Measurements from ENCODE around the gene LSAMP.

DNA sequence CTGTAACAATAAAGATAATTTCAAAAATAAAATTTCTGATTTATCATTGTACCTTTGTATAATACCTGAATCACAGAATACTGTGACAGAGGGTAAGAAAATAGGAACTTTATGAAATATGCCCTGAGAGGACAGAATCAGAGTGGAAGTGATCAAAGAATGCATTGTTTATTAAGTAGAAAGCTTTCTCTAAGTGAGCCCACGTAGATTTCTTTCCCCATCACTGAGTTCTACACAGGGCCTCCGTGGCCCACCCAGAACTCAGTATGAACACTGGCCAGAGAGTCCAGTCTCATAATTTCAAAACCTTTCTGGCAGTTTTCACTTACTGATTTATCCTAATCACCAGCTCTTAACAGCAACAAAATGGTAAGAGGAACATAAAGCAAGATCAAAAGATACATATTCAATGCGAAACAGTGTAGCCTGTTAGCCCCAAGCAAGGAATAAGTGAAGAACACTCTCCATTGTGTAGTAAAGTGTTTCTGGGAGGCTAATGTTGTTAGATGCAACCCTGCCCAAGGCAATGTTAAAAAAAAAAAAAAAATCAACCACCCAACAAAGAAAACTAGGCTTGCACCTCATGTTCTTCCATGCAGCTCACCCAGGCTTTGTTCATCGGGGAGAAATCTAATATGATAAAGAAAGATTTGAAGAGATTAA is 341.3 kb downstream of the LSAMP start:
- TF ChIP-seq, protein P1, sequence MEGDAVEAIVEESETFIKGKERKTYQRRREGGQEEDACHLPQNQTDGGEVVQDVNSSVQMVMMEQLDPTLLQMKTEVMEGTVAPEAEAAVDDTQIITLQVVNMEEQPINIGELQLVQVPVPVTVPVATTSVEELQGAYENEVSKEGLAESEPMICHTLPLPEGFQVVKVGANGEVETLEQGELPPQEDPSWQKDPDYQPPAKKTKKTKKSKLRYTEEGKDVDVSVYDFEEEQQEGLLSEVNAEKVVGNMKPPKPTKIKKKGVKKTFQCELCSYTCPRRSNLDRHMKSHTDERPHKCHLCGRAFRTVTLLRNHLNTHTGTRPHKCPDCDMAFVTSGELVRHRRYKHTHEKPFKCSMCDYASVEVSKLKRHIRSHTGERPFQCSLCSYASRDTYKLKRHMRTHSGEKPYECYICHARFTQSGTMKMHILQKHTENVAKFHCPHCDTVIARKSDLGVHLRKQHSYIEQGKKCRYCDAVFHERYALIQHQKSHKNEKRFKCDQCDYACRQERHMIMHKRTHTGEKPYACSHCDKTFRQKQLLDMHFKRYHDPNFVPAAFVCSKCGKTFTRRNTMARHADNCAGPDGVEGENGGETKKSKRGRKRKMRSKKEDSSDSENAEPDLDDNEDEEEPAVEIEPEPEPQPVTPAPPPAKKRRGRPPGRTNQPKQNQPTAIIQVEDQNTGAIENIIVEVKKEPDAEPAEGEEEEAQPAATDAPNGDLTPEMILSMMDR (IDR thresholded peaks at IDR 0.05), result no peak
- TF ChIP-seq, protein P2, sequence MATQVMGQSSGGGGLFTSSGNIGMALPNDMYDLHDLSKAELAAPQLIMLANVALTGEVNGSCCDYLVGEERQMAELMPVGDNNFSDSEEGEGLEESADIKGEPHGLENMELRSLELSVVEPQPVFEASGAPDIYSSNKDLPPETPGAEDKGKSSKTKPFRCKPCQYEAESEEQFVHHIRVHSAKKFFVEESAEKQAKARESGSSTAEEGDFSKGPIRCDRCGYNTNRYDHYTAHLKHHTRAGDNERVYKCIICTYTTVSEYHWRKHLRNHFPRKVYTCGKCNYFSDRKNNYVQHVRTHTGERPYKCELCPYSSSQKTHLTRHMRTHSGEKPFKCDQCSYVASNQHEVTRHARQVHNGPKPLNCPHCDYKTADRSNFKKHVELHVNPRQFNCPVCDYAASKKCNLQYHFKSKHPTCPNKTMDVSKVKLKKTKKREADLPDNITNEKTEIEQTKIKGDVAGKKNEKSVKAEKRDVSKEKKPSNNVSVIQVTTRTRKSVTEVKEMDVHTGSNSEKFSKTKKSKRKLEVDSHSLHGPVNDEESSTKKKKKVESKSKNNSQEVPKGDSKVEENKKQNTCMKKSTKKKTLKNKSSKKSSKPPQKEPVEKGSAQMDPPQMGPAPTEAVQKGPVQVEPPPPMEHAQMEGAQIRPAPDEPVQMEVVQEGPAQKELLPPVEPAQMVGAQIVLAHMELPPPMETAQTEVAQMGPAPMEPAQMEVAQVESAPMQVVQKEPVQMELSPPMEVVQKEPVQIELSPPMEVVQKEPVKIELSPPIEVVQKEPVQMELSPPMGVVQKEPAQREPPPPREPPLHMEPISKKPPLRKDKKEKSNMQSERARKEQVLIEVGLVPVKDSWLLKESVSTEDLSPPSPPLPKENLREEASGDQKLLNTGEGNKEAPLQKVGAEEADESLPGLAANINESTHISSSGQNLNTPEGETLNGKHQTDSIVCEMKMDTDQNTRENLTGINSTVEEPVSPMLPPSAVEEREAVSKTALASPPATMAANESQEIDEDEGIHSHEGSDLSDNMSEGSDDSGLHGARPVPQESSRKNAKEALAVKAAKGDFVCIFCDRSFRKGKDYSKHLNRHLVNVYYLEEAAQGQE (IDR thresholded peaks at IDR 0.05; ENCODE audit: insufficient read depth in 1 of 2, low read depth in 2 of 2, low read length in 1 of 2), result no peak
- TF ChIP-seq POLR2AphosphoS5 (IDR thresholded peaks at IDR 0.05; ENCODE audit: low read depth, low read length), result no peak
- no peak for TF ChIP-seq SIN3A (IDR thresholded peaks at IDR 0.05; ENCODE audit: borderline replicate concordance, insufficient read depth, low read depth, low read length)
